Small intestine (tissue), 7 donors: ENCODE results near the gene FAM240A. TPM values are rescaled to one million over a fixed set of nuclear protein-coding genes. Genes with fewer than 3 reads are reported as not detected.
"Not testable (repeated sequence)": the region's sequence is repeated elsewhere in the genome, so short reads cannot be mapped to it uniquely, and the experiment has no call there.

ENCODE experiments used
- DNase-seq, 2 donors: peaks; one replicate each; pipeline versions ENCODE4 v3.0.0 to v3.0.0-alpha.2; 2013
- FAIRE-seq: peaks from 2 replicates; lab custom pipeline; 2012; peaks lifted over from hg19 to GRCh38; lab: Jason Lieb, UNC
- H3K27ac ChIP-seq, 3 donors: one replicate each; pipeline ENCODE4 v1.5.1; 2013; ENCODE audit warnings: low read length in 2 of 3, mild to moderate bottlenecking in 2 of 3, control low read depth in 1 of 3, inconsistent platforms in 1 of 3, low read depth in 1 of 3, moderate library complexity in 1 of 3
- H3K27me3 ChIP-seq, 3 donors: one replicate each; pipeline ENCODE4 v1.6.1; 2013; ENCODE audit warnings: low read length in 3 of 3, inconsistent platforms in 1 of 3; ENCODE audit not compliant: control insufficient read depth in 3 of 3, insufficient read depth in 3 of 3
- H3K36me3 ChIP-seq, 3 donors: one replicate each; pipeline ENCODE4 v1.6.1; 2013; ENCODE audit warnings: low read length in 3 of 3, inconsistent platforms in 1 of 3, low read depth in 1 of 3, mild to moderate bottlenecking in 1 of 3, moderate library complexity in 1 of 3; ENCODE audit not compliant: control insufficient read depth in 3 of 3, insufficient read depth in 2 of 3
- H3K4me1 ChIP-seq, 3 donors: one replicate each; pipeline ENCODE4 v1.6.1; 2013; ENCODE audit warnings: low read length in 2 of 3, inconsistent platforms in 1 of 3, low read depth in 1 of 3, mild to moderate bottlenecking in 1 of 3, moderate library complexity in 1 of 3; ENCODE audit not compliant: control insufficient read depth in 3 of 3, insufficient read depth in 2 of 3
- H3K4me3 ChIP-seq, 3 donors: one replicate each; pipeline ENCODE4 v1.5.1; 2013; ENCODE audit warnings: low read length in 3 of 3, control low read depth in 1 of 3, inconsistent platforms in 1 of 3, low read depth in 1 of 3, mild to moderate bottlenecking in 1 of 3, moderate library complexity in 1 of 3
- H3K9me3 ChIP-seq, 2 donors: one replicate each; pipeline ENCODE4 v1.6.1; 2013; ENCODE audit warnings: low read depth in 1 of 2, low read length in 1 of 2; ENCODE audit not compliant: control insufficient read depth in 2 of 2, insufficient read depth in 1 of 2
- WGBS, 3 donors: extraction: QIAGEN DNeasy Blood & Tissue Kit; methylation state at CpG; one replicate each; pipeline ENCODE4 v1.1.7; 2013; 5-methylcytosine and 5-hydroxymethylcytosine counted together
- polyA plus RNA-seq, 4 donors: library from polyadenylated mRNA; stranded (reverse) in 3 of 4; unstranded in 1 of 4; fragments of 200-250 nt in 3 of 4; fragments of 120-200 nt in 1 of 4; gene quantifications; one replicate each; pipeline versions ENCODE4 v1.2.1 to v1.2.3, GENCODE V29; 2013
- donor health status: healthy with polysubstance abuse.
- donor health status: control.
- donor health status: control.
- donor health status: Bipolar disorder and iron deficiency.
- donor health status: healthy.

Gene FAM240A
- polyA plus RNA-seq, 4 donors = not detected

DNA sequence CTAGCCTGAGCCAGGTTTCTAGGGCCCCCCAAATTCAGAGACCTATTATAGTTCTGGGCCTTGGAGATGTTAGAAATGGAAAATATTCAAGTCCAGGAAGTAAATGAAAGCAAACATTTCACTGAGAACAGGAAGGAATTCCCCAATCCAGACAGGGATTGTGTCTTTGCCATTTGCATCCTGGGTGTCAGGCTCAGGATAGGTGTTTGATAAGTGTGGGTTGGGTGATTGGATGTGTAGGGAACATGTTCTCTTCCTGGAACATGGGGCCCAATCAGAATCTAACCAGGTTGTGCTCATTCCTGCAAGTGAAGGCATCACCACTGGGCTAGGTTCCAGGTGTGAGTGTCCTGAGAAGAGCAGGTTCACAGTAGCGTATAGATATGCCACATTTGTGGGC, 31.6 kb upstream of the FAM240A start:
- no peak for FAIRE-seq
- 95 to 100% (median 97%) methylated on average over 1 of the region's 1 CpG for whole genome bisulfite sequencing, 3 donors
- Histone ChIP-seq H3K4me3 (no peak overlapping the region), H3K27me3 (peaks cover 0 to 16% (median 0%) of the 10 kb centered on the region in 3 donors), H3K27ac (no peak overlapping the region), H3K4me1 (peaks cover 0 to 4% (median 0%) of the 10 kb centered on the region in 3 donors), H3K36me3 (no peaks in the 10 kb centered on the region), H3K9me3 (no peaks in the 10 kb centered on the region)
- DNase-seq = no peak

- DNase-seq = no peak
- H3K27ac ChIP-seq = no peak overlapping the region
- 91 to 94% (median 93%) methylated on average over 7 of the region's 7 CpGs for WGBS, 3 donors
These were observed 27.5 kb upstream of the FAM240A start for GRCh38 chr3:46584598-46585467.

DNA sequence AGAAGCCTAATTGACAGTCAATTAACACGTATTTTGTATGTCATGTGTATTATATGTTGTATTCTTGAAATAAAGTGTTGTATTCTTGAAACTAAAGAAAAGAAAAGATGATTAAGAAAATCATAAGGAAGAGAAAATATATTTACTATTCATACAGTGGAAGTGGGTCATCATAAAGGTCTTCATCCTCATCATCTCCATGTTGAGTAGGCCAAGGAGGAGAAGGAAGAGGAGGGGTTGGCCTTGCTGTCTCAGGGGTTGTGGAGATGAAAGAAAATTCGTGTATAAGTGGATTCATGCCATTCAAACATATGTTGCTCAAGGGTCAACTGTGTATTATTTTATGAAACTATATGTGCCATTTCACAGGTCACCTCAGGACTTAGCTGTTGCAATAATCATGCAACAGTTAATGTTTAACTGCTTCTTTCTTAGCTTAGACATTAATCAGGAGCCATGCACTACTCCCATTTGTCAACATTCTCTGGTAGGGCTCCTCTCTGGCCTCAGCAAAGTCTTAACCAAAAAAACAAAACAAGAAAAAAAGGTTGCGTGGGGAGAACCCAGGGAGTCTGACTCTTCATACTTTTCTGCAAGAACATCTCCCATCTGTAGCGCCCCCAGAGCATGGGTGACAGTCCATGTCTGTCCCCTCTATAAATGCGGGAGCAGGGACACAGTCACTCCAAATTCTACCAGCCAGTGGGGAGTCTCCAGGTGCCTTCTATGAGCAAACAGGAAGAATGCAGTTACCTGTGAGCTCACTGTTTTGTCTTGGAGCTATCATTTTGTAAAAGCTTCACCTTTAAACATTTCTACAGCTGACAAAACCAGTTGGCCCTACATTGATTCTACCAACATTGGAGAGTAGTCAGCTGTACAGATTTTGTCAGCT, 26.3 kb upstream of the FAM240A start:
- peak; percentile 81 to 83 for DNase-seq
- Histone ChIP-seq H3K27ac (peak overlapping the region in 1 of 3 donors; percentile 55), H3K36me3 (no peaks in the 10 kb centered on the region), H3K27me3 (no peaks in the 10 kb centered on the region), H3K4me3 (no peak overlapping the region), H3K4me1 (peaks cover 0 to 11% (median 3%) of the 10 kb centered on the region in 3 donors), H3K9me3 (no peaks in the 10 kb centered on the region)
- 25 to 69% (median 47%) methylated on average over 5 of the region's 5 CpGs for WGBS, 3 donors
- no peak for FAIRE-seq

More at GRCh38 chr3:46584598-46585467, 27.5 kb upstream of the FAM240A start:
- no peak overlapping the region for H3K4me3 ChIP-seq
- H3K27me3 ChIP-seq = peaks cover 0 to 2% (median 0%) of the 10 kb centered on the region in 3 donors
- H3K36me3 ChIP-seq = no peaks in the 10 kb centered on the region
- peaks cover 0 to 11% (median 3%) of the 10 kb centered on the region in 3 donors for H3K4me1 ChIP-seq
- H3K9me3 ChIP-seq = no peaks in the 10 kb centered on the region
- FAIRE-seq = no peak

GRCh38 chr3:46586738-46587246, 25.5 kb upstream of the FAM240A start:
- H3K4me3 ChIP-seq = no peak overlapping the region
- 89 to 93% (median 91%) methylated on average over 6 of the region's 6 CpGs for WGBS, 3 donors
- peak overlapping the region in 1 of 3 donors; percentile 55 for H3K27ac ChIP-seq
- no peaks in the 10 kb centered on the region for H3K9me3 ChIP-seq
- H3K36me3 ChIP-seq = no peaks in the 10 kb centered on the region
- peaks cover 0 to 11% (median 3%) of the 10 kb centered on the region in 3 donors for H3K4me1 ChIP-seq
- H3K27me3 ChIP-seq = no peaks in the 10 kb centered on the region
- DNase-seq (no peak), FAIRE-seq (no peak)

DNA sequence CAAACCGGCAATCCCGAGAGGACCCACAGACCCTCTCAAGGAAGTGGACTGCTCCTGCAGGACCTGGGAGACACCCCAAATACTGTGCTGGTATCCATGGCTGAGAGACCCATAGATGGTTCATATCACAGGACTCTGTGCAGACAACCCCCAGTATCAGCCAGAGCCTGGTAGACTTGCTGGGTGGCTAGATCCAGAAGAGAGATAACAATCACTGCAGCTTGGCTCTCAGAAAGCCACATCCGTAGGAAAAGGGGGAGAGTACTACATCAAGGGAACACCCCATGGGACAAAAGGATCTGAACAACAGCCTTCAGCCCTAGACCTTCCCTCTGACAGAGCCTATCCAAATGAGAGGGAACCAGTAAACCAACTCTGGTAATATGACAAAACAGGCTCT, 25.1 kb upstream of the FAM240A start:
- H3K4me1 ChIP-seq = peaks cover 0 to 11% (median 3%) of the 10 kb centered on the region in 3 donors
- H3K36me3 ChIP-seq, H3K4me3 ChIP-seq, H3K27ac ChIP-seq, H3K9me3 ChIP-seq, DNase-seq, FAIRE-seq, H3K27me3 ChIP-seq: not testable (repeated sequence)
- WGBS, 3 donors = 81 to 93% (median 82%) methylated on average over 3 of the region's 3 CpGs

DNA sequence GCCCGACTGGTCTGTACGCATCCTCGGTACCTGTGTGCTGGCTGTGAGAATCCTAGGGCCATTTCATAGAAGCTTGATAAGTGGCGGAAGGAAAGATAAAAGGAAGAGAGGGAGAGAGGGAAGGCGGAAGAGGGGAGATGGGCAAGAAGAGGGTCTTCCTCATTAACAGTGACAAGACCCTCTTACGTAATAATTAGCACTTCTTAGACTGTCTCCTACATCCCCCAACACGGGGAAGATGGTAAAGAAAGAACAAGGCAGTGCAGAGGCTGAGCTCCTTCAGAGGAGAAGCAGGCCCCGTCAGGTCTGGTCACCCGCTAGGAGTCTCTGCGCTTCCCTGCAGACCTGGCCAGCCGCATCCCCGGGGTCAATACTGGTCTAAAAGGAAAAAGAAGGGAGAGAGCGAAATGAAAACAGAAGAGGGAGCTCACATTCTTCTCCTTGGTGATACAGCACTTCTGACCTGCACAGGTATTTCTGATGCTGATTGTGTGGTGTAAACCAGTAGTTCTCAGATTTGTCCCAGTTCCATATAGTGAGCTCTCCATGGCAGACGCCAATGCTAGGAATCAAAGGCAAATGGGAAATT, 19.0 kb upstream of the FAM240A start:
- Histone ChIP-seq H3K36me3 (no peaks in the 10 kb centered on the region), H3K4me1 (no peaks in the 10 kb centered on the region), H3K9me3 (no peaks in the 10 kb centered on the region), H3K27ac (no peak overlapping the region), H3K27me3 (peaks cover 0 to 6% (median 0%) of the 10 kb centered on the region in 3 donors), H3K4me3 (no peak overlapping the region)
- FAIRE-seq = no peak
- WGBS, 3 donors = 86 to 90% (median 89%) methylated on average over 14 of the region's 14 CpGs
- DNase-seq = no peak

- peaks cover 0 to 9% (median 0%) of the 10 kb centered on the region in 3 donors for H3K27me3 ChIP-seq
- no peak overlapping the region for H3K27ac ChIP-seq
- DNase-seq = no peak
- FAIRE-seq = no peak
- H3K4me1 ChIP-seq = no peaks in the 10 kb centered on the region
- no peak overlapping the region for H3K4me3 ChIP-seq
- H3K36me3 ChIP-seq = no peaks in the 10 kb centered on the region
- no peaks in the 10 kb centered on the region for H3K9me3 ChIP-seq
These were observed 18.3 kb upstream of the FAM240A start for GRCh38 chr3:46593979-46594378.

DNA sequence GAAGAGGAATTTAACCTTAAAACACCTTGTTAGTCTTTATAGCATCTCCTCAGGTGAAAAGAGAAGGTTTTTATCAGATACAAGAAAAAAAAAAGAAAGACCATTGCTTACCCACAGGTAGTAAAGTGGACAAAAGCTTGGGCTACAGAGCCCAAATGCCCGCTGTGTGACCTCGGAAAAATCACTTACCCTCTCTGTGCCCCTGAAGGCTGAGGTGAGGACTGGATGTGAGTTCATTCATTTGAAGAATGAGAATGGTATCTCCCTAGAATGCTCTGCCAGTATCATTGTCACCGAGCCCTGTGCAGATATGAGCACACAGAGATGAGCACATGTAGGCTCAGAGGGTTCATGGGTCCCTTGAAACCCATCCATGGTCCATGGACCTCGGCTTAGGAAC, 17.6 kb upstream of the FAM240A start:
- DNase-seq (no peak), FAIRE-seq (no peak)
- 83 to 89% (median 86%) methylated on average over 4 of the region's 4 CpGs for WGBS, 3 donors
- Histone ChIP-seq H3K9me3 (no peaks in the 10 kb centered on the region), H3K4me1 (no peaks in the 10 kb centered on the region), H3K36me3 (no peaks in the 10 kb centered on the region), H3K27ac (no peak overlapping the region), H3K27me3 (peaks cover 0 to 16% (median 0%) of the 10 kb centered on the region in 3 donors), H3K4me3 (no peak overlapping the region)
